Cardiac septum (tissue), 1 donor: ENCODE measurements around the gene FREM3. TPM values are rescaled to one million over a fixed set of nuclear protein-coding genes. Genes with fewer than 3 reads are reported as not detected.
"Not testable (repeated sequence)": the region's sequence is repeated elsewhere in the genome, so short reads cannot be mapped to it uniquely, and the experiment has no call there.

Experiments used
- DNase-seq: peaks from one replicate; pipeline ENCODE4 v3.0.0-alpha.2; 2020; ENCODE audit warnings: low spot score
- intact Hi-C: fragments of 100-400 bp; cut with DNase I; formaldehyde crosslinking; loops from one replicate; pipeline ENCODE4 v1.14.0; 2022
- long read RNA-seq: library from polyadenylated mRNA; unstranded; transcript quantifications from one replicate; pipeline ENCODE4 v2.0.0, GENCODE V29; 2021
- total RNA-seq: library from RNA; stranded (reverse); fragmentation: NEBNext Ultra II Directional; extraction: Animal tissue kit (Norgen Biotek cat#: 25700); gene quantifications from one replicate; pipeline ENCODE4 v1.2.1, GENCODE V29; 2021
- donor health status: DM: no; HTN: no; CAD: no.

The FREM3 gene
- not detected for total RNA-seq
- long read RNA-seq, partial matches to known transcripts = 0 of 1 reads
- long read RNA-seq, other reads (novel, unspliced or antisense) = 1 of 1 reads

GRCh38 chr4:143700416-143701352 lies at the start of gene FREM3:
Gene FREM3 (minus strand): TSS chr4:143700675. CDS start chr4:143700675, 0 bp downstream.
- DNase-seq = no peak
- intact Hi-C loops = no loop called here

GRCh38 chr4:143745874-143746273 lies 45.4 kb upstream of the FREM3 start:
- DNase-seq = no peak
- intact Hi-C loops = no loop called here

DNA sequence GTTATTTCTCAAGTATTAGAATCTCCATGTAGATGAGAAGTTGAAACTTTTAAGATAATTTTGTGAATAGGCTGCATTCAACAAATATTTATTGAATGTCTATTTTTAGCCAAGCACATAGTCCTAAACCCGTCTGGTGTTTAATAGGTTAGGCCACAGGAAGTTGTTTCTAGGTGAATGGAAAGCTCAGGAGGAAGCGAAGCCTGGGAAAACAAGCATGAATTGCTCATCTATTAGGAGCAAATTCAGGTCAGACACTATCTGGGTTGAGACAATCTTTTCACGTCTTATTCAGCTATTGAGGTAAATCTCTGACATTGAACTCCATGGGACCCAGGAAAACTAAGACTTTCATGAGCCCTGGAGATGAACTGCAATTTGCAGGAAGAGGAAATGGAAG lies 43.1 kb upstream of the FREM3 start:
- DNase-seq = no peak
- intact Hi-C loops = no loop called here

GRCh38 chr4:143742834-143743233 lies 42.4 kb upstream of the FREM3 start:
- intact Hi-C loops = no loop called here
- no peak for DNase-seq

DNA sequence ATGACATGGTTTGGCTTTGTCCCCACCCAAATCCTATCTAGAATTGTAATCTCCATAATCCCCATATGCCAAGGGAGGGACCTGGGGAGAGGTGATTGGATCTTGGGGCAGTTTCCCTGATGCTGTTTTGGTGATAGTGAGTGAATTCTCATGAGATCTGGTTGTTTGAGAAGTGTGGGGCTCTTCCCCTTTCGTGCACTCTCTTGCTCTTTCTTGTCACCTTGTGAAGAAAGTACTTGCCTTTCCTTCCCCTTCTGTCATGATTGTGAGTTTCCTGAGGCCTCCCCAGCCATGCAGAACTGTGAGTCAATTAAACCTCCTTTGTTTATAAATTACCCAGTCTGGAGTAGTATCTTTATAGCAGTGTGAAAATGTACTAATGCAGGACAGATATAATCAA lies 36.4 kb upstream of the FREM3 start:
- DNase-seq = no peak
- intact Hi-C loops = no loop called here

- intact Hi-C loops, DNase-seq: not testable (repeated sequence)
Measured at GRCh38 chr4:143736061-143736460, 35.6 kb upstream of the FREM3 start.

- intact Hi-C loops = no loop called here
- no peak for DNase-seq
Measured at GRCh38 chr4:143728166-143728565, 27.7 kb upstream of the FREM3 start.

DNA sequence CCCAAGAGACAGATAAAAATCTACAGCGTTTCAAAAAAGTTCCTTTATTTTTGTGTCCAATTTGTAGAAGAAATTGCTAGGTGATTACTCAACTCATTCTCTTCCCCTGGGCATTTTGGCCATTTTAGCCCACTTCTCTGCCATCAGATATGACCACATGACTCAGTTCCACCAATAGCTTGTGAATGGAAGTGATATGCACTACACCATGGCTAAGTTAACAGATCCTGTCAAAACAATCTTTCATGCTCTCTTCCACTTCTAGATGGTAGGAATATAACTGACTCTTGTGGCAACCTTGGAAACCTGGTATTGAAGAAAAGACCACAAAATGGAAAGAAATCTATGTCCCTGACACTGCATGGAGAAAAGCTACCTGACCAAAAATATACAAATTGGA lies 26.2 kb upstream of the FREM3 start:
- intact Hi-C loops = no loop called here
- no peak for DNase-seq

DNA sequence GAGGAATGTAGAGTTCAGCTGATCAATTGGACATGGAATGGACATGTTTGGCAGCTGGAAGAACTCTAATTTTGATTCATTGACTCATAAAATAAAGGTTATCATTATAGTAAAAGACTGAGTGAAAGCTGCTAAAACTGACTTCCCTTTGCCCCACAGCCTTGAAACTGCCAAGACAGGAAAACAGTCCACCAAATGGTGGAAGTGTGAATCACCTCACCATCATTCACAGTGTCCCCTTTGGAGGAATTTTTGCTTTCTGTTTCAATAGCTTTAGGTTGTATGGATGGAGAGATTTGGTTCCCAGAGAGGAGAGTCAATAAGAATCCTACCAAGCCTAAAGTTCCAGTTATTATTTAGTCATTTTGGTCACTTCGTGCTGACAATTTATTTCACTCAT lies 20.8 kb upstream of the FREM3 start:
- intact Hi-C loops = no loop called here

GRCh38 chr4:143718748-143719147 lies 18.3 kb upstream of the FREM3 start:
- intact Hi-C loops = not testable (repeated sequence)

More for the DNA sequence above, 20.8 kb upstream of the FREM3 start:
- no peak for DNase-seq

GRCh38 chr4:143713955-143714625 lies 13.6 kb upstream of the FREM3 start:
- intact Hi-C loops = no loop called here
- DNase-seq = no peak

More at GRCh38 chr4:143718748-143719147, 18.3 kb upstream of the FREM3 start:
- not testable (repeated sequence) for DNase-seq

DNA sequence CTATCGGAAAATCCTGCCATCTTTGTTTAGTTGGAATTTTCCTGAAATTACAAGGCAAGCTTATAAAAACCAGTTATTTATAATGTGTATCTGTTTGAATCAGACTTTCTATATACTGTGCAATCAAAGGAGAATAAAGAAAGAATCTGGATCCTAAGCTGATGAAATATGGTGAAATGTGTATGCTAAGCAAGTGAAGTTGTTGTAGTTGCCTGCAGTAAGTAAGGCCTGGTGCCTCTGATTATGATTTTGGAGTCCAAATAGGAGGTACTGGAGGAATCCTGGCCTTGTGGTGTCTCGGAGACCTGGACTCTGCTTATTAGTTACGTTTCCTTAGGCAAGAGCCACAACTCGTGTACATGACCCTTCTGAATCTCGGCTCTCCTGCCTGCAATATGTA lies 13.1 kb upstream of the FREM3 start:
- intact Hi-C loops = no loop called here
- no peak for DNase-seq

GRCh38 chr4:143712155-143712550 lies 11.7 kb upstream of the FREM3 start:
- DNase-seq = no peak
- intact Hi-C loops = no loop called here

DNA sequence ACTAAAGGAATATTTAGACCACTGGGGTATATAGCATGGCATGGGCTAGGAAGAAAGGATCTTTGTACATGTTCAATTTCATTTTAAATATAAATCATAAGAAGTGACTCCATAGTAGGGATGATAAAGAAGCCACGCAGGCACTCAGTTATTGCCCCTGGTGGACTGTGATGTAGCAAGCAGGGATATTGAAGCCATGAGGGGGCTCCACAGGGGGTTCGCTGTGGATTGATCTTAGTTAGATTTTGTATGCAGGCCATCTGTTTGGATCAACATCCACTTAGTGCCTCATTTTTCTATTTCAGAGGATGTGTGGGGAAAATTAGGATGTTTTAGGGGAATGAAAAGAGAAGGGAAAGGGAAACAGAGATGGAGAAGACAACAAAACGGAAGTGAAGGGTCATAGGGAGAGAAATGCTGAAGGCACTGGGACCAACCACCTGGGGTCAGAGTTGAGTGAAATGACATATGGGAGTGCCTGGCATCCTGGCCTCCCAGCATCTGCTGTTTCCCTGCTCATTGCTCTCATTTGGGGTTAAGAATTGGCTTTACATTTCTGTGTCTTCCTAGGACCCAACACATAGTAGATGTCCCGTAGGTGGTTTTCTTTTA lies 11.2 kb upstream of the FREM3 start:
- DNase-seq = no peak
- intact Hi-C loops = no loop called here

GRCh38 chr4:143701365-143701764 lies 890 bp upstream of the FREM3 start:
- no peak for DNase-seq
- intact Hi-C loops = no loop called here

DNA sequence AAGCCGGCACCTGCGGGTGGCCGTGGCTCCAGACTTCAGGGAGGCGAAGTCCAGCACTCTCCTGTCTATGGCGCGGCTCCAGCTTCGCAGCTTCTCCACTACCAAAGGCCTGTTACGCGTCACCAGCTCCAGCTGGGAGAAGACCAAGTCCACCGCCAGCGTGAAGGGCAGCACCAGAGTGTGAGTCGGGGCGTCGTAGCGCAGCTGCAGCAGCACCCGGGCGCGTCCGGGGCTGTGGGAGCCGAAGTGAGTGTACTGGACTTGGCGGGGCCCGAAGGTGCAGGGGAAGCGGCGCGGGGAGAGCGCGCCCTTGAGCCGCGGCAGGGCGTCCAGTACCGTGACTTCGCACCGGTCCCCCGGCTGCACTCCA lies 444 bp downstream of the FREM3 start:
- DNase-seq = no peak
- intact Hi-C loops = no loop called here

- DNase-seq = no peak
- intact Hi-C loops = no loop called here
Measured at GRCh38 chr4:143699331-143700045, 987 bp downstream of the FREM3 start.

DNA sequence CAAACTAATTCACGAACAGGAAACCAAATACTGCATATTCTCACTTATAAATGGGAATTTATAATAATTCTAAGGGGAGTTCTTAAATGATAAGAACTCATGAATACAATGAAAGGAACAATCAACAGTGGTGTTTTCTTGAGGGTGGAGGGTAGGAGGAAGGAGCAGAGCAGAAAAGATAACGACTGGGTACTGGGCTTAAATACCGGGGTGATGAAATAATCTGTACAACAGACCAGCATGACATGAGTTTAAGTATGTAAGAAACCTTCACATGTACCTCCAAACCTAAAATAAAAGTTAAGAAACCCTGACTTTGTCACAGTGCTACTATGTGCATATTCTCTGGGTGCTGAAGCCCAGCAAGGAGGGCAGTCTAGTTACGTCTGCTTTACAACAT lies 6.6 kb downstream of the FREM3 start:
- DNase-seq = no peak
- intact Hi-C loops = no loop called here

DNA sequence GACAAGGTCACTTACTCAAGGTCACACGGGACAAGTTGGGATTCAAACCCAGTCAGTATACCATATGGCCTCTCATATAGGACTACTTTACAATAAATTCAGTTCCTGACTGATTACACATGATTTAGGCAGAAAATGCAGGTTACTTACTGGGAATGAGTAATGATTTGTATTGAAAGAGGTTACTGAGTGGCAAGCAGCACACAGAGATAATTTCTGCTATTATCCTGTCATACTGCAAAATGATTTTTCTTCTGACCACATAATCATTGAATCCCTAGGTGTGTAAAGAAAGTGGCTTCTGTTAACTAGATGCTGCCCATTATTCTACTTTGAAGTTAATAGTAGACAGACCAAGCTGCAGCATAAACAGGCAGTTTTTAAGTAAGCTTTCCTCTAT lies 8.2 kb downstream of the FREM3 start:
- no peak for DNase-seq
- intact Hi-C loops = no loop called here

- DNase-seq = no peak
- intact Hi-C loops = no loop called here
Measured at GRCh38 chr4:143679434-143679833, 21.0 kb downstream of the FREM3 start.
